Skeletal muscle satellite cell (primary cell): ENCODE results near the gene GOLGA8N.
"Not testable (repeated sequence)": the region's sequence is repeated elsewhere in the genome, so short reads cannot be mapped to it uniquely, and the experiment has no call there.

Source experiments
- H3K27me3 ChIP-seq: 2 replicates; pipeline ENCODE4 v1.7.0; 2013; ENCODE audit warnings: low read length; ENCODE audit not compliant: control insufficient read depth, insufficient read depth
- H3K36me3 ChIP-seq: 2 replicates; pipeline ENCODE4 v1.7.0; 2013; ENCODE audit warnings: mild to moderate bottlenecking, control low read depth, low read length; ENCODE audit not compliant: insufficient read depth
- H3K4me1 ChIP-seq: 2 replicates; pipeline ENCODE4 v1.7.0; 2013; ENCODE audit warnings: low read length; ENCODE audit not compliant: control insufficient read depth, insufficient read depth
- H3K4me2 ChIP-seq: 2 replicates; pipeline ENCODE4 v1.7.0; 2013; ENCODE audit warnings: mild to moderate bottlenecking, low read length
- H3K4me3 ChIP-seq: 2 replicates; pipeline ENCODE4 v1.7.0; 2013; ENCODE audit warnings: low read length
- H3K9ac ChIP-seq: 2 replicates; pipeline ENCODE4 v1.7.0; 2013; ENCODE audit warnings: mild to moderate bottlenecking, low read depth, low read length, moderate library complexity
- H3K9me3 ChIP-seq: replicated peaks from 2 replicates; pipeline ENCODE4 v1.7.0; 2013; ENCODE audit warnings: mild to moderate bottlenecking, control low read depth, low read length

GOLGA8N gene

GRCh38 chr15:32615871-32616426, 22.7 kb downstream of the GOLGA8N start:
- peak overlapping the region; percentile 78 for H3K4me3 ChIP-seq
- H3K4me1 ChIP-seq, H3K36me3 ChIP-seq, H3K27me3 ChIP-seq, H3K9me3 ChIP-seq: not testable (repeated sequence)
- peak overlapping the region; percentile 80 for H3K4me2 ChIP-seq
- H3K9ac ChIP-seq, result peak overlapping the region; percentile 92

GRCh38 chr15:32636410-32636809, 43.2 kb downstream of the GOLGA8N start:
- Histone ChIP-seq H3K9me3 (no peaks in the 10 kb centered on the region), H3K4me1 (peaks cover 2% of the 10 kb centered on the region), H3K4me3 (no peak overlapping the region), H3K9ac (no peak overlapping the region), H3K27me3 (no peaks in the 10 kb centered on the region), H3K4me2 (no peak overlapping the region), H3K36me3 (peaks cover 58% of the 10 kb centered on the region)

- Histone ChIP-seq H3K36me3 (peaks cover 58% of the 10 kb centered on the region), H3K9ac (no peak overlapping the region), H3K4me2 (no peak overlapping the region), H3K9me3 (no peaks in the 10 kb centered on the region), H3K4me1 (peaks cover 5% of the 10 kb centered on the region), H3K4me3 (no peak overlapping the region), H3K27me3 (no peaks in the 10 kb centered on the region)
These were observed 43.8 kb downstream of the GOLGA8N start for GRCh38 chr15:32636908-32637567.

- Histone ChIP-seq H3K27me3 (no peaks in the 10 kb centered on the region), H3K36me3 (peaks cover 58% of the 10 kb centered on the region), H3K4me1 (peaks cover 5% of the 10 kb centered on the region), H3K9me3 (no peaks in the 10 kb centered on the region), H3K4me2 (no peak overlapping the region), H3K9ac (no peak overlapping the region), H3K4me3 (no peak overlapping the region)
These were observed 44.4 kb downstream of the GOLGA8N start for GRCh38 chr15:32637704-32638103.

- Histone ChIP-seq H3K4me2 (peak within 1 kb of the TSS; percentile 64), H3K9ac (no peak within 1 kb of the TSS), H3K27me3 (no peaks in the 10 kb centered on the region), H3K4me1 (peaks cover 5% of the 10 kb centered on the region), H3K9me3 (no peaks in the 10 kb centered on the region), H3K4me3 (peak within 1 kb of the TSS; percentile 47), H3K36me3 (peaks cover 29% of the 10 kb centered on the region)
These were observed 48.3 kb downstream of the GOLGA8N start, which contains the start of gene SCG5 for GRCh38 chr15:32641517-32642059. Gene SCG5 (plus strand): TSS chr15:32641710. CDS start chr15:32643593, 1,883 bp downstream.

GRCh38 chr15:32642667-32643435, 49.6 kb downstream of the GOLGA8N start:
- Histone ChIP-seq H3K27me3 (no peaks in the 10 kb centered on the region), H3K4me1 (peaks cover 5% of the 10 kb centered on the region), H3K9ac (no peak overlapping the region), H3K4me3 (no peak overlapping the region), H3K9me3 (no peaks in the 10 kb centered on the region), H3K4me2 (no peak overlapping the region), H3K36me3 (peaks cover 18% of the 10 kb centered on the region)

GRCh38 chr15:32643907-32644445, 50.7 kb downstream of the GOLGA8N start:
- H3K4me3 ChIP-seq, result no peak overlapping the region
- H3K9me3 ChIP-seq, result no peaks in the 10 kb centered on the region
- no peak overlapping the region for H3K4me2 ChIP-seq
- H3K36me3 ChIP-seq, result peaks cover 13% of the 10 kb centered on the region
- peaks cover 5% of the 10 kb centered on the region for H3K4me1 ChIP-seq
- no peaks in the 10 kb centered on the region for H3K27me3 ChIP-seq
- H3K9ac ChIP-seq, result no peak overlapping the region

GRCh38 chr15:32646291-32646690, 53.0 kb downstream of the GOLGA8N start:
- no peaks in the 10 kb centered on the region for H3K9me3 ChIP-seq
- no peaks in the 10 kb centered on the region for H3K27me3 ChIP-seq
- peaks cover 4% of the 10 kb centered on the region for H3K36me3 ChIP-seq
- H3K9ac ChIP-seq, result no peak overlapping the region
- no peak overlapping the region for H3K4me2 ChIP-seq
- H3K4me3 ChIP-seq, result no peak overlapping the region
- H3K4me1 ChIP-seq, result peaks cover 4% of the 10 kb centered on the region

GRCh38 chr15:32649342-32649741, 56.1 kb downstream of the GOLGA8N start:
- Histone ChIP-seq H3K4me1 (peaks cover 4% of the 10 kb centered on the region), H3K9ac (no peak overlapping the region), H3K4me2 (no peak overlapping the region), H3K9me3 (no peaks in the 10 kb centered on the region), H3K27me3 (no peaks in the 10 kb centered on the region), H3K36me3 (peaks cover 4% of the 10 kb centered on the region), H3K4me3 (no peak overlapping the region)

- Histone ChIP-seq H3K4me1 (peaks cover 12% of the 10 kb centered on the region), H3K36me3 (no peaks in the 10 kb centered on the region), H3K9me3 (no peaks in the 10 kb centered on the region), H3K4me2 (no peak overlapping the region), H3K4me3 (no peak overlapping the region), H3K9ac (no peak overlapping the region), H3K27me3 (no peaks in the 10 kb centered on the region)
These were observed 58.1 kb downstream of the GOLGA8N start for GRCh38 chr15:32651229-32651837.

- no peak overlapping the region for H3K9ac ChIP-seq
- H3K9me3 ChIP-seq, result no peaks in the 10 kb centered on the region
- H3K4me2 ChIP-seq, result no peak overlapping the region
- no peaks in the 10 kb centered on the region for H3K36me3 ChIP-seq
- H3K4me1 ChIP-seq, result peaks cover 18% of the 10 kb centered on the region
- H3K27me3 ChIP-seq, result no peaks in the 10 kb centered on the region
- no peak overlapping the region for H3K4me3 ChIP-seq
These were observed 58.9 kb downstream of the GOLGA8N start for GRCh38 chr15:32652178-32652577.
